ENCODE results near the gene TMEM255B. TPM values are rescaled to one million over a fixed set of nuclear protein-coding genes. Genes with fewer than 3 reads are reported as not detected.

Gene TMEM255B
- polyA plus RNA-seq, 1 donor, result 5.4 TPM

DNA sequence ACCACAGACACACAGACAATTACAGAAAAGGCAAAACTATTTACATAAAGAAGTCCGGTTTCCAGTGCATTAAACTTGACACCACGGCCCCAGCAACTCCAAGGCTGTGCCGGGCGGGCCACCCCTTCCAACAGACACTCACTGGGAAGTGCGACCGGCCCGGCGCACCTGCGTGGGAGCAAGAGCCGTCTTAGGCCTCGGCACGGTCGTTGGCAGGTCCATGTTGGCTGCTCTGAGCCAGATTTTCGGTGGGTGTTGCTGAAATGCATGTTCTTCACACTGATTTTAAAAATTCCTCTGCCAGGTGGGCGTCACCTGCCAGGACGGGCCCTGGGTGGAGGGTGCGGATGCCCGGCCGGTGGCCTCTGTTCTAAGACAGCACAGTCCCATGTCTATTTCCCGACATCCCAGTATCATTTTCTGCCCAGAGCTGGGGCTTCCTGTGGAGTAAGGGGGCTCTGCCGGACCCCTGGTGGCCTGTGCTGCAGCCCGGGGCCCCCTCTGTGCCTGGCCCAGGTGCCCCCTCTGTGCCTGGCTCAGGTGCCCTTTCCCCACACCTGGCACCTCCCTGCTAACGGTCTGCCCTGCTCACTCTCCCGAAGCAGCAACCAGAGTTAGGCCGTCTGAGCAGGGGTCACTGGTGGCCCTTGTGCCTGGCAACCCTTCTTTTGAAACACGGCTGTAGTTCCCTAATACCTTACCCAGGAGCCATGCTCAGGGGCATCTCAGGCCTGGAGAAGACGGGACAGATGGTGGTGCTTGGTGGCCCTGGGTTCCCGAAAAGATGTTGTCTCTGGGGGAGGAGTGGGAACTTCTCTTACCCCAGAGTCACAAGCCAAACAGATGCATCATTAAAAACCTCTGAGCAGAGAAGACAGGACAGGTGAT, 9.2 kb downstream of the TMEM255B start:
- DNase-seq, result no peak

DNA sequence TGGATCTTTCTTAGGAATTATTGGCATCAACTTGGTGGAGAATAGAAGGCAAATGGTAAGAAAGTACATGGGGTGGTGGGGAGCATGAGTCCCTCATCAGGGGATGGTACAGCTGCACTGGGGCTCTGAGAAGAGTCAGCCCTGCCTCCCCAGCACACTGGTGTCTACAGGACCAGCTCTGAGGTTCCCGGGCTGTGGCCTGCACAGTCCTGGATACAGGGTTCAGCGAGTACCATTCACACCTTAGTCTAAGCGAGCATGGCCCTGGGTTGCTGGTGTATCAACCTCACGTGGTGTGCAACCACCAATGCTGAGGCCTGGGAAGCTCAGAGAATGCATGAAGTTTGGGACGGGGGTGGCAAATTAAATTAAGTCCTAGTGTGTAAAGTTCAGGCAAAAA, 10.1 kb downstream of the TMEM255B start:
- DNase-seq, result no peak

- DNase-seq, result no peak
Observed at GRCh38 chr13:113769881-113770280, 10.9 kb downstream of the TMEM255B start.

- no peak for DNase-seq
Observed at GRCh38 chr13:113770441-113770840, 11.4 kb downstream of the TMEM255B start.

DNA sequence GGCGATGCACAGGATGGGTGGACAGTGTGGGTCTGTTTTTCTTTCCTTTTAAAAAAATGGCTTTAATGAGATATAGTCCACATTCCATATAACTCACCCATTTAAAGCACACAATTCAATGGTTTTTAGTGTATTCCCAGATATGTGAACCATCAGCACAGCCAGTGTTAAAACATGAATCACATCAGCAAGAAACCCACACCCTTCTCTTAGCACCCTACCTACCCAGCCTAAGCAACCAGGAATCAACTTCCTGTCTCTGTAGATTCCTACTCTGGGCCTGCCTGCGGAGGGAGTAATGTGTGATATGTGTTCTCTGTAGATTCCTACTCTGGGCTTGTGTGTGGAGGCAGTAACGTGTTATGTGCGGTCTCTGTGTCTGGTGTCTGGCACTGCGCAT, 11.9 kb downstream of the TMEM255B start:
- DNase-seq, result no peak

GRCh38 chr13:113771709-113772331, 12.8 kb downstream of the TMEM255B start:
- DNase-seq, result no peak

DNA sequence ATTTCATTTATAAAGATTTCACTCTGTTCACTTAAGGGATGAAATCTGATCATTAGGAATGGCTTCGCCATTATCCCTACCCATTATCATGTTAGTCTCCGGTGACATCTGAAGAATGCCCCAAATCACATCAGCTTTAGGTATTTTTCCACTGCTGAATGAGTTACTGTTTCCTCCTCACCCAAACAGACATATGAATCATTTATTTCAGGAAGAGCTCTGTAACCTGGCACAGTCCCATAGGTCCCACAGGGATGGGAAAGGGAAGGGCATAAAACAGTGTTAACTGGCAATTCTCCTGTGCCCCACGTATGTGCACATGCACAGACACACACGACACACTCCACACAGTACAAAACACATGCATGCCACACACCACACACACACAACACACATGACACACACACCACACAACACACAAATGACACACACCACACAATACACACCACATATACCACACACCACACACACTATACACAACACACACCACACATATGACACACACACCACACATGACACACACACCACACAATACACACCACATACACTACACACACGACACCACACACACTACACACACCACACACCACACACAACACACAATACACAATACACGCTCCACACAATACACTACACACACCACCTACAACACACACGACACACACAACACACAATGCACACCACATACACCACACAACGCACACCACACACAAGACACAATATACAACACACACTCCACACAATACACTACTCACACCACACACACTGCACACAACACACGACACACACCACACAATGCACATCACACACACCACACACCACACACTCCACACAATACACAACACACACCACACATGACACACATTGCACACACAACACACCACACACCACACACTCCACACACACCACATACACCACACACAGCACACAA, 15.4 kb downstream of the TMEM255B start:
- no peak for DNase-seq

- no peak for DNase-seq
Observed at GRCh38 chr13:113775451-113776145, 16.6 kb downstream of the TMEM255B start.

- DNase-seq, result no peak
Observed at GRCh38 chr13:113776231-113777125, 17.5 kb downstream of the TMEM255B start.

DNA sequence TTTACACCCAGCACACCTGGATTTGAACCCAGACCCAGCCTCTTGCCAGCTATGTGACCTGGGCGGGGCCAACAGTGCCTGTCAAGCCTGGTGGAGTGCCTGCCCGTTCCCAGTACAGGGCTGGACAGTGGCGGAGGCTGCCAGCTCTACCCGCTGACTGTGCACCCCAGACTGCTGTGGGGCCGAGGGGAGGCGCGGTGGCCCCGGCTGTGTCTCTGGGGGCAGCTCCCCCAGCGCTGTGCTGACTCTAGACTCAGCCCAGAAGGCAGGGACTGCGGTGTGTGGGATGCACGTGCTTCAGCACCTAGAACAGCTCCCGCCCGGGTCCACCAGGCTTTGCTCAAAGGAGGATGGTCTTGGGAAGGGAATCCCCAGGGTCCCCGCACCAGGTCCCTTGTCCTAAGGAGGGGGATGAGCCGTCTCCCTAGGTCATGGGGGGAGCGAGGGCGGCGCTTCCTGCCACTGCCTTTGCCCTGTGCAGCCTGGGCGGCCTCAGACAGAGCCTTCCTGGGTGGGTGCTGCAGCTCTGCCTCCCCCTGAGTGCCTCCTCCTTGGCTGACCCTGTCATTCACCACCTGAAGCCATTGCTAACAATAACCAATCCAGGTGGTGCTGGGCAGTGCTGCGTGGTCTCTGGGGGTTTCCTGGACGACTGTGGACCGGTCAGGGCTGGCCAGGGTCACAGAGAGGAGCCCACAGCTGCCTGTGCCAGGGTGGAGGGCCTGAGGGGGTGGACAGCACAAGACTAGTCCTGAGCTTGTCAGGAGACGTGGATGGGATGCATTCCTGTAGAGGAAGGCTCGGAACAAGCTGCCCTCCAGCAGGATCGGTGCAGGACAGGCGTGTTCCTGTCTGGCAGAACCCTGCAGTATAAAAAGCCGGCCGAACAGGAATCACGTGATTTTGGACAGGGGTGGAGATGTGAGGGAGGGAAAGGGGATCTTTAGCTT, 18.6 kb downstream of the TMEM255B start:
- DNase-seq, result peak; percentile 61

DNA sequence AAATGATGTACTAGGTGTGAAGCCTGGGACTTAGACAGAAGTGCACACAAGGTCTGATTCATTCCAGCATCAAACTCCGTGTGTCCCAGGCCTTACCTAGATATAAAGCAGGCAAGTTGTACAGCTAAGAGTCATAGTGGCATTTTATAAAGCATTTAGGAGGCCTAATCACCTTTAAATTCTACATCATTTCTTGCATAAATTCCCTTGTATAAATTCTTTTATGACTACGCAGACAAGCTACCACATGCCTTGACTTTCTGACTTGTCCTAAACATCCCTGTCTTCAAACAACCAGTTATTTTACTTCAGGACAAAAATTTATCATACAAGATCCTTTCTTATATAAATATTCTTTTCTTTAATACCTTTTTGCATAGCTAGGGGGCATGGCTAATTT, 22.5 kb downstream of the TMEM255B start:
- no peak for DNase-seq

- no peak for DNase-seq
Observed at GRCh38 chr13:113782472-113782871, 23.4 kb downstream of the TMEM255B start.

DNA sequence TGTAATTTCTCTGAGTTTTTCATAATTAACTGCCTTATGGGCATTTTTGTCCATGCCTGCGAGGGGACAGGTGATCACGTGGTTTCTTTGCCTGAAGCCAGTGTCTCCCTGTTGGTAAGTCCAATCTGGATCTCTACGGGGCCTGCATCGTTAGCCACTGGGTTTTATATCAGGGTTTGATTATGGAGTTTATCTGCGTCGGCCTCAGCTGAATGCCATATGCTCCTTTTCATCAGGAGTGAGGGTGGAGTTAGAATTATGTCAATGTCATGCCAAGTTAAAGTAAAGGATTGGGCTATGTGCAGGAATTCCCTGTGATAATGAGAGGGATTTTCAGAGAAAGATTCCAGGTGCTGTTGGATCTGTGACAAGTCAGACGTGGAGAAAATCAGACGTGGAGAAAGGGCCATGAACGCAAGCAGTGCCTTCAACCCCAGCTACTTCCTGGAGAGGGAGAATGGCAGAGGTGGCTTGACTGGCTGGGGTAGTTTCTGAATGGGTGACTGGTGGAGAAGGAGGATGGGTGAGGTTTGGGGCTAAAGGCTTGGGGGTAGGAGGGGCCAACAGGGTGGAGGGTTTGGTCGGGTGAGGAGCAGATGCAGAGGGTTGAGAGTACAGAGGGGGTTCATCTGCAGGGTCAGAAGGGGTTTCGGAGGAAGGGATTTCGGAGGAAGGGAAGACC, 24.3 kb downstream of the TMEM255B start:
- no peak for DNase-seq

- DNase-seq, result no peak
Observed at GRCh38 chr13:113783966-113784644, 25.1 kb downstream of the TMEM255B start.

DNA sequence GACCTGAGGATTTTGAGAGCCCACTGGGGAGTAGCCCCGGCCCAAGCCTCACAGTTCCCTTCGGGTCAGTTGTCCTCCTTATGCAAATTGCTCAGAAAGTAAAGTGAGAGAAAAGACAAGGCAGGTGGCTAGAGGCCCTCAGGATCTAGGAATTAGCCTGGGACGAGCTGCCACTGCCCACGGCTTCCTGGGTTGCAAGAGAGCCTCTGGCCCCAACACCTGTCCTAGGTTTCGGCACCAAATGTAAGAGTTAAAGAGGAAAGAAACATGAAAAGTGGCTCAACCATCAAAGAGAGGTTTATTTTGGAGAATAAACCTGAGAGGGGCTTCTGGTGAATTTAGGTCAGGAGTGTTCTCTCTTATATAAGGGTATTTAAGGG, 25.6 kb downstream of the TMEM255B start:
- no peak for DNase-seq

GRCh38 chr13:113785051-113786010, 26.3 kb downstream of the TMEM255B start:
- no peak for DNase-seq

DNA sequence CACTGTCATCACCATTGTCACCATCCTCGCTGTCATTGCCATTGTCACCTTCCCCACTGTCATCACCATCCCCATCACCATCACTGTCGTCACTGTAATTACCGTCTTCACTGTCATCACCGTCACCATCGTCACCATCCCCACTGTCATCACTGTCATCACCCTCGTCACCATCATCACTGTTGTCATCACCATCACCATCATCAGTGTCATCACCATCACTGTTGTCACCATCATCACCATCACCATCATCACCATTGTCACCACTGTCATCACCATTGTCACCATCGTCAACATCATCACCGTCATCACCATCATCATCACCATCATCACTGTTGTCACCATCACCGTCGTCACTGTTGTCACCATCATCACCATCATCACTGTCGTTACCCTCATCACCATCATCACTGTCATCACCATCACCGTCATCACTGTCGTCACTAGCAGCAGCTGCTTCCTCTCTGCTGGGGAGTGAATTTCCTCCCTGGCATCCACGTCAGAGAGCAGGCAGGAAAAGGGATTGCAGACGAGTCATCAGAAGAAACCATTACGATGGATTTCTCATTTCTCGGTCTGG, 27.3 kb downstream of the TMEM255B start:
- DNase-seq, result no peak
